ENCODE measurements around the gene RACK1.
"Not testable (repeated sequence)": the region's sequence is repeated elsewhere in the genome, so short reads cannot be mapped to it uniquely, and the experiment has no call there.

Gene RACK1

DNA sequence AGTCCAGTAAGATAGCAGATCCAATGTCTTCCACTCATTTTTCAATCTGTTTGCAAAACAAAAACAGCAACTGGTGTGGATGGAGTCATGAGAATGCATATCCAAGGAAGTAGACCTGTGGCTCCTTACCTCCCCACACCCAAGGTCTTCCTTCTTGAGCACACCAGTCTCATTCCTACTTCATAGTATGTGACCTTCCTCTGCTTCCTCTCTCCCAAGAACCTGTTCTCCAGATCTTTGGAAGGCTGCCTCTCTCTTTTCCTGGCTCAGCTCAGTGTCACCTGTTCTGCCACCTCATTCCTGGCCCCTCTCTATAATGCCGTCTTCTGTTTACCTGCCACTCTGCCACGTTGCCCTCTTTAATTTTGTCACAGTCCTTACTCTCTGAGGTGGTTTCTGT is 30.8 kb downstream of the RACK1 start:
- in situ Hi-C loops (cut with HindIII; ENCODE audit: low pct_ligation_motif_present, low sequenced_read_pairs): no loop called here
- no peak overlapping the region for H3K27ac ChIP-seq
- no peak for DNase-seq
- no peaks in the 10 kb centered on the region for H3K27me3 ChIP-seq (replicated peaks)
- TF ChIP-seq, protein P1, sequence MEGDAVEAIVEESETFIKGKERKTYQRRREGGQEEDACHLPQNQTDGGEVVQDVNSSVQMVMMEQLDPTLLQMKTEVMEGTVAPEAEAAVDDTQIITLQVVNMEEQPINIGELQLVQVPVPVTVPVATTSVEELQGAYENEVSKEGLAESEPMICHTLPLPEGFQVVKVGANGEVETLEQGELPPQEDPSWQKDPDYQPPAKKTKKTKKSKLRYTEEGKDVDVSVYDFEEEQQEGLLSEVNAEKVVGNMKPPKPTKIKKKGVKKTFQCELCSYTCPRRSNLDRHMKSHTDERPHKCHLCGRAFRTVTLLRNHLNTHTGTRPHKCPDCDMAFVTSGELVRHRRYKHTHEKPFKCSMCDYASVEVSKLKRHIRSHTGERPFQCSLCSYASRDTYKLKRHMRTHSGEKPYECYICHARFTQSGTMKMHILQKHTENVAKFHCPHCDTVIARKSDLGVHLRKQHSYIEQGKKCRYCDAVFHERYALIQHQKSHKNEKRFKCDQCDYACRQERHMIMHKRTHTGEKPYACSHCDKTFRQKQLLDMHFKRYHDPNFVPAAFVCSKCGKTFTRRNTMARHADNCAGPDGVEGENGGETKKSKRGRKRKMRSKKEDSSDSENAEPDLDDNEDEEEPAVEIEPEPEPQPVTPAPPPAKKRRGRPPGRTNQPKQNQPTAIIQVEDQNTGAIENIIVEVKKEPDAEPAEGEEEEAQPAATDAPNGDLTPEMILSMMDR (IDR thresholded peaks at IDR 0.05; ENCODE audit: low read depth, low read length, missing control alignments): no peak
- no peaks in the 10 kb centered on the region for H3K36me3 ChIP-seq (replicated peaks)
- H3K4me3 ChIP-seq (ENCODE audit: low read depth, low read length): no peak overlapping the region

DNA sequence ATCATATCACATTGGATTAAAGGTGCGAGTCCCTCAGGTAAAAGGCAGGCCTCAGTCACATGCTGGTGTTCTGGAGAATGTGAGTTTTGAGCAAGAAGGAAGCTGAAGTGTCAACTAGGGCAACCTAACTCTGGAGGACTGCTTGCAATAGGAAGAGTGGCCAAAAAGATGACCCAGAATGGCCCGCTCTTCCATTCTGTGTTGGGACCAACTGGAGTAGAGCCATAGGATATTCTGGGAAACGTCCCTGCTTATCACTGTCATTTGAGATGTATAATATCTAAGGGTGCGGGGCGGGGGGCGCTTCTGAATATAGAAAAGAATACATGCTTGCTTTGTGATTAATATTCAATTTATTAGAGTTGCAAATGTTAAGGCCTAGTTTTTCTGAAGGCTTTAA is 31.6 kb downstream of the RACK1 start:
- TF ChIP-seq, protein P1 (IDR thresholded peaks at IDR 0.05; ENCODE audit: low read depth, low read length, missing control alignments): no peak
- DNase-seq: no peak

GRCh38 chr5:181211208-181211607 is 32.5 kb downstream of the RACK1 start:
- H3K36me3 ChIP-seq (replicated peaks): no peaks in the 10 kb centered on the region
- TF ChIP-seq, protein P1 (IDR thresholded peaks at IDR 0.05; ENCODE audit: low read depth, low read length, missing control alignments): no peak
- DNase-seq: no peak
- no peak overlapping the region for H3K4me3 ChIP-seq (ENCODE audit: low read depth, low read length)
- H3K27me3 ChIP-seq (replicated peaks): no peaks in the 10 kb centered on the region
- in situ Hi-C loops (cut with HindIII; ENCODE audit: low pct_ligation_motif_present, low sequenced_read_pairs): no loop called here
- no peak overlapping the region for H3K27ac ChIP-seq

More for the DNA sequence above, 31.6 kb downstream of the RACK1 start:
- H3K27me3 ChIP-seq (replicated peaks): no peaks in the 10 kb centered on the region
- no peak overlapping the region for H3K27ac ChIP-seq
- H3K4me3 ChIP-seq (ENCODE audit: low read depth, low read length): no peak overlapping the region
- no peaks in the 10 kb centered on the region for H3K36me3 ChIP-seq (replicated peaks)
- in situ Hi-C loops (cut with HindIII; ENCODE audit: low pct_ligation_motif_present, low sequenced_read_pairs): no loop called here

- in situ Hi-C loops (cut with HindIII; ENCODE audit: low pct_ligation_motif_present, low sequenced_read_pairs); H3K27me3 ChIP-seq (replicated peaks): not testable (repeated sequence)
Measured at GRCh38 chr5:181210698-181211097, 33.0 kb downstream of the RACK1 start.

DNA sequence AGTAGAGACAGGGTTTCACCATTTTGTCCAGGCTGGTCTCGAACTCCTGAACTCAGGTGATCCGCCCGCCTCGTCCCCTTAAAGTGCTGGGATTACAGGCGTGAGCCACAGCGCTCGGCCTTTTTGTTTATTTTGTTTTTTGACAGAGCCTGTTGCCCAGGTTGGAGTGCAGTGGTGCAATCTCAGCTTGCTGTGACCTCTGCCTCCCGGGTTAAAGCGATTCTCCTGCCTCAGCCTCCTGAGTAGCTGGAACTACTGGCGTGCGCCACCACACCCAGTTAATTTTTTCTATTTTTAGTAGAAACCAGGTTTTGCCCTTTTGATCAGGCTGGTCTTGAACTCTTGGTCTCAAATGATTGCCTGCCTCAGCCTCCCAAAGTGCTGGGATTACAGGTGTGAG is 33.6 kb downstream of the RACK1 start:
- DNase-seq; H3K4me3 ChIP-seq (ENCODE audit: low read depth, low read length); H3K27ac ChIP-seq; in situ Hi-C loops (cut with HindIII; ENCODE audit: low pct_ligation_motif_present, low sequenced_read_pairs); H3K36me3 ChIP-seq (replicated peaks); H3K27me3 ChIP-seq (replicated peaks): not testable (repeated sequence)

More at GRCh38 chr5:181210698-181211097, 33.0 kb downstream of the RACK1 start:
- DNase-seq; H3K4me3 ChIP-seq (ENCODE audit: low read depth, low read length); H3K27ac ChIP-seq; H3K36me3 ChIP-seq (replicated peaks): not testable (repeated sequence)

- H3K27ac ChIP-seq; H3K27me3 ChIP-seq (replicated peaks); in situ Hi-C loops (cut with HindIII; ENCODE audit: low pct_ligation_motif_present, low sequenced_read_pairs); H3K4me3 ChIP-seq (ENCODE audit: low read depth, low read length); DNase-seq; H3K36me3 ChIP-seq (replicated peaks): not testable (repeated sequence)
Measured at GRCh38 chr5:181209006-181209405, 34.7 kb downstream of the RACK1 start.

GRCh38 chr5:181207960-181208253 is 35.8 kb downstream of the RACK1 start:
- H3K4me3 ChIP-seq (ENCODE audit: low read depth, low read length): no peak overlapping the region
- no peak overlapping the region for H3K27ac ChIP-seq
- TF ChIP-seq, protein P1 (IDR thresholded peaks at IDR 0.05; ENCODE audit: low read depth, low read length, missing control alignments): no peak
- in situ Hi-C loops (cut with HindIII; ENCODE audit: low pct_ligation_motif_present, low sequenced_read_pairs): no loop called here
- H3K27me3 ChIP-seq (replicated peaks): no peaks in the 10 kb centered on the region
- DNase-seq: no peak
- H3K36me3 ChIP-seq (replicated peaks): no peaks in the 10 kb centered on the region
